A673 (cell line): Measurements from ENCODE around the gene TFIP11. TPM values are rescaled to one million over a fixed set of nuclear protein-coding genes. Genes with fewer than 3 reads are reported as not detected.

Experiments used
- BruUV-seq: library from RNA; stranded (reverse); fragments of 400-500 nt; replicated peaks from 2 replicates; lab custom pipeline; 2021; lab: Mats Ljungman, UMichigan
- CTCF ChIA-PET: fragments of 300-600 bp; sonication (Branson Sonifier 250); formaldehyde crosslinking; loops from one replicate; lab custom pipeline; 2022; ENCODE audit warnings: antibody characterized with exemption; lab: Charles Lee
- POLR2A ChIA-PET: fragments of 300-600 bp; sonication (Branson Sonifier 250); formaldehyde crosslinking; loops from one replicate; lab custom pipeline; 2022; ENCODE audit warnings: antibody characterized with exemption; ENCODE audit not compliant: low non-redundant PET; lab: Charles Lee
- DNase-seq: peaks from one replicate; pipeline ENCODE4 v3.0.0-alpha.2; 2015; ENCODE audit warnings: low spot score
- H3K27ac ChIP-seq: fragments of 200-600 bp; sonication (generic); 2 replicates; pipeline ENCODE4 v1.5.1; 2016; ENCODE audit warnings: mixed run types, low read depth, mild to moderate bottlenecking, mixed read lengths, antibody characterized with exemption, low read length; ENCODE audit not compliant: poor library complexity, severe bottlenecking
- H3K27me3 ChIP-seq: fragments of 200-600 bp; sonication (generic); replicated peaks from 2 replicates; pipeline ENCODE4 v1.6.1; 2017; ENCODE audit warnings: mixed run types, low read depth, mild to moderate bottlenecking, mixed read lengths, antibody characterized with exemption, low read length; ENCODE audit not compliant: insufficient read depth, poor library complexity
- H3K36me3 ChIP-seq: fragments of 200-600 bp; sonication (generic); 2 replicates; pipeline ENCODE4 v1.6.1; 2016; ENCODE audit warnings: mixed run types, mild to moderate bottlenecking, mixed read lengths, antibody characterized with exemption, low read length; ENCODE audit not compliant: insufficient read depth, poor library complexity, severe bottlenecking
- H3K4me1 ChIP-seq: fragments of 200-600 bp; sonication (generic); 2 replicates; pipeline ENCODE4 v1.6.1; 2017; ENCODE audit warnings: mixed run types, mild to moderate bottlenecking, mixed read lengths, antibody characterized with exemption, low read length; ENCODE audit not compliant: insufficient read depth, poor library complexity, severe bottlenecking
- H3K4me3 ChIP-seq: fragments of 200-600 bp; sonication (generic); 2 replicates; pipeline ENCODE4 v1.5.1; 2016; ENCODE audit warnings: low read depth, mixed run types, mild to moderate bottlenecking, mixed read lengths, low read length; ENCODE audit not compliant: poor library complexity, severe bottlenecking
- H3K9me3 ChIP-seq: fragments of 200-600 bp; sonication (generic); 2 replicates; pipeline ENCODE4 v1.6.1; 2016; ENCODE audit warnings: mixed run types, low read depth, mild to moderate bottlenecking, mixed read lengths, antibody characterized with exemption, low read length; ENCODE audit not compliant: poor library complexity, severe bottlenecking
- CTCF ChIP-seq: fragments of 300-800, 200-600 bp; sonication (generic); conservative IDR thresholded peaks from 2 replicates; pipeline ENCODE4 v1.5.1; 2017; ENCODE audit warnings: low read depth, mild to moderate bottlenecking, antibody characterized with exemption, low read length, moderate library complexity, mixed read lengths
- EZH2 ChIP-seq: fragments of 200-600 bp; sonication (generic); IDR thresholded peaks from 2 replicates; pipeline ENCODE4 v1.6.1; 2017; ENCODE audit warnings: borderline replicate concordance, low read depth, mild to moderate bottlenecking, mixed read lengths, antibody characterized with exemption, low read length; ENCODE audit not compliant: poor library complexity, severe bottlenecking
- intact Hi-C: fragments of 100-400 bp; cut with micrococcal nuclease; formaldehyde crosslinking; loops from one replicate; pipeline ENCODE4 v1.10.0; 2022; ENCODE audit not compliant: unreplicated experiment
- total RNA-seq: library from RNA; stranded (reverse); gene quantifications from 2 replicates; pipeline ENCODE4 v1.2.3, GENCODE V29; 2021

The TFIP11 gene
- total RNA-seq, 1 experiment from 2014 or later, result 46.4 TPM

DNA sequence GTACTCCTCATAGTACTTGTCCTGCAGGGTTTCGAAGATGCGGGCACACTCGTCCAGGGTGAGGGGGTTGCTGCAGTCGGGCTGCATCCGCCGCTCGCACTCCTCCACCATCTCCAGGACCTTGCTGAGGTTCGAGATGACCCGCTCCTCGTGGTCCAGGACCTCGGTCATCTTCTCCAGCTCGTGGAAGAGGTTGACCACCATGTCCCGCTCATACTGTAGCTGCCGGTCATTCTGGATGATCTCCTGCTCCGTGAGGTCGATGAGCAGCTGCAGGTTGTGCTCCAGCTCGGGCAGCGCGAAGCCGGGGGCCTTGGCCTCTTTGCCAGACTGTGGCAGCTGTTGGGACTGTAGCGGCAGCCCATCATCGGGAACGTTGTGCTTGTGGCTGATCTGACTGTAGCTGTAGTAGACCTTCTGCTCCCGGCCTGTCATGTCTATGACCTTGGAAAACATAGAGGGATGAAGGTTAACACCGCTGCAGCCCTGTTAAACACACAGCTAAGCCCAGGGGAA lies 13.0 kb downstream of the TFIP11 start:
- Histone ChIP-seq H3K4me1 (no peaks in the 10 kb centered on the region), H3K9me3 (no peaks in the 10 kb centered on the region), H3K27me3 (no peaks in the 10 kb centered on the region), H3K27ac (no peak overlapping the region), H3K36me3 (peaks cover 78% of the 10 kb centered on the region), H3K4me3 (no peak overlapping the region)
- ChIA-PET POLR2A (no interaction called here), CTCF (no interaction called here)
- no TSS peak for BruUV-seq
- no peak for TF ChIP-seq EZH2
- intact Hi-C loops, result no loop called here
- no peak for DNase-seq

- Histone ChIP-seq H3K4me3 (no peak overlapping the region), H3K9me3 (no peaks in the 10 kb centered on the region), H3K27me3 (no peaks in the 10 kb centered on the region), H3K36me3 (peaks cover 78% of the 10 kb centered on the region), H3K27ac (no peak overlapping the region), H3K4me1 (no peaks in the 10 kb centered on the region)
- POLR2A ChIA-PET, result no interaction called here
- no peak for DNase-seq
- no peak for TF ChIP-seq CTCF
- CTCF ChIA-PET, result no interaction called here
- intact Hi-C loops, result no loop called here
- no TSS peak for BruUV-seq
These were observed 15.8 kb downstream of the TFIP11 start for GRCh38 chr22:26496456-26496855.

DNA sequence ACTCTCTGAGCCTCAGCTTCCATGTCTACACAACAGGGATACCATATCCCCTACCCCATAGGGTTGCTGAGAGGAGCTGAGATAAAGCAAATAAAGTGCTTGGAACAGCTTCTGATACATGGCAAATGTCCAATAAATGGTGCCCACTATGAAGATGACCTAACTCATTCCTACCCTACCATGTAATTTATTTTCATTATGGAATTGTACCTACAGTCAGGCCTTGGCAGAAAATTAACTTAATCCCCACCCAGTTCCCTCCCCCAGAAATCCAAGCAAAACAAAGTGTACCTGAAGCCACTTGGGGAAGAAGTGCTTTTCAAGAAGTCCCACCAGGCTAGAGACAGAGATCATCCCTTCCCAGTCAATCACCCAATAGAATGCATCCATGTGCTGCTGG lies 17.8 kb downstream of the TFIP11 start:
- no peak overlapping the region for H3K27ac ChIP-seq
- intact Hi-C loops, result no loop called here
- ChIA-PET POLR2A (no interaction called here), CTCF (no interaction called here)
- peaks cover 84% of the 10 kb centered on the region for H3K36me3 ChIP-seq
- no peak for DNase-seq
- BruUV-seq, result no TSS peak
- H3K4me3 ChIP-seq, result no peak overlapping the region
- no peaks in the 10 kb centered on the region for H3K4me1 ChIP-seq
- H3K9me3 ChIP-seq, result no peaks in the 10 kb centered on the region
- no peaks in the 10 kb centered on the region for H3K27me3 ChIP-seq
- TF ChIP-seq EZH2 (no peak), CTCF (no peak)

GRCh38 chr22:26492220-26492619 lies 20.1 kb downstream of the TFIP11 start:
- no TSS peak for BruUV-seq
- no peaks in the 10 kb centered on the region for H3K27me3 ChIP-seq
- H3K36me3 ChIP-seq, result peaks cover 92% of the 10 kb centered on the region
- H3K4me3 ChIP-seq, result no peak overlapping the region
- no peak overlapping the region for H3K27ac ChIP-seq
- no peak for TF ChIP-seq CTCF
- no peak for TF ChIP-seq EZH2
- no peaks in the 10 kb centered on the region for H3K4me1 ChIP-seq
- intact Hi-C loops, result no loop called here
- ChIA-PET POLR2A (no interaction called here), CTCF (no interaction called here)
- no peaks in the 10 kb centered on the region for H3K9me3 ChIP-seq
- no peak for DNase-seq
